SK-N-SH treated with all-trans-retinoic acid at 6 μM for 48 hours (cell line): Measurements from ENCODE around the gene MPP2.
A peak's percentile ranks its signal among the peaks of the same experiment; 100 is the strongest.

Experiments
- ATAC-seq: fragments of 200-7000 bp; cut with Tn5 transposase; 3 replicates; pipeline ENCODE4 v1.9.1; 2020; ENCODE audit warnings: mild to moderate bottlenecking, moderate library complexity
- ARNTL ChIP-seq: fragments of 450-650 bp; formaldehyde crosslinking; IDR thresholded peaks from 2 replicates; pipeline ENCODE4 v1.5.0; 2020; ENCODE audit warnings: low read depth, mild to moderate bottlenecking, moderate library complexity, borderline replicate concordance
- BACH2 ChIP-seq: fragments of 250-450 bp; sonication (Bioruptor Pico); IDR thresholded peaks from 2 replicates; pipeline ENCODE4 v1.9.0; 2021; ENCODE audit warnings: mild to moderate bottlenecking, borderline replicate concordance
- CSDC2 ChIP-seq: fragments of 250-450 bp; sonication (Bioruptor Pico); IDR thresholded peaks from 2 replicates; pipeline ENCODE4 v1.5.0; 2020; ENCODE audit warnings: mild to moderate bottlenecking, moderate library complexity
- ESRRG ChIP-seq: fragments of 250-450 bp; sonication (Bioruptor Pico); IDR thresholded peaks from 2 replicates; pipeline ENCODE4 v1.6.1; 2021; ENCODE audit warnings: mild to moderate bottlenecking
- GLIS3 ChIP-seq: fragments of 250-450 bp; sonication (Bioruptor Pico); IDR thresholded peaks from 2 replicates; pipeline ENCODE4 v1.5.0; 2020; ENCODE audit warnings: mild to moderate bottlenecking, moderate library complexity
- OSR1 ChIP-seq: fragments of 250-450 bp; sonication (Bioruptor Pico); IDR thresholded peaks from 2 replicates; pipeline ENCODE4 v1.8.0; 2022; ENCODE audit warnings: moderate library complexity, mild to moderate bottlenecking, inconsistent platforms
- PPARA ChIP-seq: fragments of 250-450 bp; sonication (Bioruptor Pico); IDR thresholded peaks from 2 replicates; pipeline ENCODE4 v1.5.0; 2020; ENCODE audit warnings: mild to moderate bottlenecking, borderline replicate concordance
- RARB ChIP-seq: fragments of 250-450 bp; sonication (Bioruptor Pico); IDR thresholded peaks from 2 replicates; pipeline ENCODE4 v1.8.0; 2021; ENCODE audit warnings: mild to moderate bottlenecking, moderate library complexity
- SNAI2 ChIP-seq: fragments of 250-450 bp; sonication (Bioruptor Pico); IDR thresholded peaks from 2 replicates; pipeline ENCODE4 v1.5.0; 2020; ENCODE audit warnings: mild to moderate bottlenecking, moderate library complexity
- TCF4 ChIP-seq: fragments of 250-450 bp; sonication (Bioruptor Pico); IDR thresholded peaks from 2 replicates; pipeline ENCODE4 v1.8.0; 2021; ENCODE audit warnings: mild to moderate bottlenecking, moderate library complexity, borderline replicate concordance
- TOX ChIP-seq: fragments of 250-450 bp; sonication (Bioruptor Pico); IDR thresholded peaks from 2 replicates; pipeline ENCODE4 v1.8.0; 2021; ENCODE audit warnings: mild to moderate bottlenecking, moderate library complexity, borderline replicate concordance
- ZC3H10 ChIP-seq: fragments of 250-450 bp; sonication (Bioruptor Pico); IDR thresholded peaks from 2 replicates; pipeline ENCODE4 v1.5.1; 2021; ENCODE audit warnings: mild to moderate bottlenecking, moderate library complexity
- ZNF565 ChIP-seq: fragments of 450-650 bp; formaldehyde crosslinking; conservative IDR thresholded peaks from 2 replicates; pipeline ENCODE4 v1.5.0; 2020; ENCODE audit warnings: low read depth, mild to moderate bottlenecking, moderate library complexity
- ZNF70 ChIP-seq: fragments of 450-650 bp; formaldehyde crosslinking; IDR thresholded peaks from 2 replicates; pipeline ENCODE4 v1.5.0; 2020; ENCODE audit warnings: mild to moderate bottlenecking, moderate library complexity
- ZNF8 ChIP-seq: fragments of 450-650 bp; formaldehyde crosslinking; IDR thresholded peaks from 2 replicates; pipeline ENCODE4 v1.5.0; 2020; ENCODE audit warnings: mild to moderate bottlenecking, moderate library complexity
- TF ChIP-seq, protein P1 (sequence below): fragments of 250-450 bp; sonication (Bioruptor Pico); IDR thresholded peaks from 2 replicates; pipeline ENCODE4 v1.5.0; 2020; ENCODE audit warnings: mild to moderate bottlenecking, moderate library complexity
- TF ChIP-seq, protein P2 (sequence below): fragments of 250-450 bp; sonication (Bioruptor Pico); IDR thresholded peaks from 2 replicates; pipeline ENCODE4 v1.8.0; 2021; ENCODE audit warnings: low read depth, mild to moderate bottlenecking, moderate library complexity, borderline replicate concordance
- TF ChIP-seq, protein P3 (sequence below): fragments of 250-450 bp; sonication (Bioruptor Pico); IDR thresholded peaks from 2 replicates; pipeline ENCODE4 v1.5.1; 2021; ENCODE audit warnings: mild to moderate bottlenecking, moderate library complexity
- TF ChIP-seq, protein P4 (sequence below): fragments of 250-450 bp; sonication (Bioruptor Pico); IDR thresholded peaks from 2 replicates; pipeline ENCODE4 v1.8.0; 2020; ENCODE audit warnings: mild to moderate bottlenecking, moderate library complexity, borderline replicate concordance
- TF ChIP-seq, protein P5 (sequence below): fragments of 250-450 bp; sonication (Bioruptor Pico); IDR thresholded peaks from 2 replicates; pipeline ENCODE4 v1.5.1; 2020; ENCODE audit warnings: low read depth, mild to moderate bottlenecking, moderate library complexity

MPP2 gene, protein sequence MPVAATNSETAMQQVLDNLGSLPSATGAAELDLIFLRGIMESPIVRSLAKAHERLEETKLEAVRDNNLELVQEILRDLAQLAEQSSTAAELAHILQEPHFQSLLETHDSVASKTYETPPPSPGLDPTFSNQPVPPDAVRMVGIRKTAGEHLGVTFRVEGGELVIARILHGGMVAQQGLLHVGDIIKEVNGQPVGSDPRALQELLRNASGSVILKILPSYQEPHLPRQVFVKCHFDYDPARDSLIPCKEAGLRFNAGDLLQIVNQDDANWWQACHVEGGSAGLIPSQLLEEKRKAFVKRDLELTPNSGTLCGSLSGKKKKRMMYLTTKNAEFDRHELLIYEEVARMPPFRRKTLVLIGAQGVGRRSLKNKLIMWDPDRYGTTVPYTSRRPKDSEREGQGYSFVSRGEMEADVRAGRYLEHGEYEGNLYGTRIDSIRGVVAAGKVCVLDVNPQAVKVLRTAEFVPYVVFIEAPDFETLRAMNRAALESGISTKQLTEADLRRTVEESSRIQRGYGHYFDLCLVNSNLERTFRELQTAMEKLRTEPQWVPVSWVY

DNA sequence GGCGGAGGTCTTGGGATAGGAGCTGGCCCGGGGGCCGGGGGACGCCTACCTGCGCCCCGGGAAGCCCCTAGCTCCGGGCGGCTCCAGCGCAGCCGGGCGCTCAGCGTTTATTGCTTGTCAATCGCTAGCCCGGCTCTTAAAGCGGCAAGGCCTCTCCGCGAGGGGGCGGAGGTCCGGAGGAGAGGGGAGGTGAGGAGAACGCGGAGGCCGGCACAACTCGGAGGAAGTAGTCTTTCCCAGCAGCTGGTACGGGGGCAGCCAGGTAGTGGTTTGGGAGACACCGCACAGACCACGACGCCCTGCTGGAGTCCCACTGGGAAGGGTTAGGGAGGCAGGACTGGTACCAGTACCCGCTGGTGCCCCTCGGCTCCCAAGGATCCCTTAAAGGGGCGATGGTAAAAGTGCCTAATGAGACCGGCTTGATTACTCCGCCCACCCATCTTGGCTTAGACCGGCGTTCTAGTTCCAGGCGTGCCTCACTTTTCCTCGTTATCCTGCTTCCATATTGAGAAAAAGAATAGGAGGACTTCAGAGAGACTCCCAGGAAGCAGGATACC, at the start of gene MPP2:
MPP2 (minus strand) TSS at position 112 of the 557 bp plus-strand sequence. CDS start 3,076 bp downstream, outside the sequence.
- TF ChIP-seq BACH2 (CRISPR knock-in tag) = no peak
- ATAC-seq = peak; percentile 78

DNA sequence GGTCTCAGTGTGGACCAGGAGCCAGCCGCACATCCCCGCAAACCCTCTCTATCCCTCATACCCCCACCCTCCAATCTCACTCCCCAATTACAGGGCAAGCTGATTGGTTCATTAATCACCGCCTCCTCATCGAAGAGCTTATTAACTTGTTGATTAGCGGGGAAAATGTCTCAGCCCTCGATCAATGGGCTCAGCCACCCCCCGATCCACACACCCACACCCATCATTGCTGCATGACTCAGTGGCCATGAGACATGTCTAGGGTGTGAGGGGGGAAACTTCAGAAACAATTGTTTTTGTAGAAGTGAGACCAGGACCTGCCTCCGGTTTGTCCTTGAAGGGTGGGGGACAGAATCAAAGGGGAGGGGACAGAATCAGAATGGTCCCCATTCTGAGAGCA, 48.9 kb upstream of the MPP2 start:
- ATAC-seq = no peak
- no peak for TF ChIP-seq TOX (CRISPR knock-in tag)
- TF ChIP-seq TCF4 (CRISPR knock-in tag) = no peak
- no peak for TF ChIP-seq ZNF70 (CRISPR knock-in tag)
- TF ChIP-seq, protein P1, sequence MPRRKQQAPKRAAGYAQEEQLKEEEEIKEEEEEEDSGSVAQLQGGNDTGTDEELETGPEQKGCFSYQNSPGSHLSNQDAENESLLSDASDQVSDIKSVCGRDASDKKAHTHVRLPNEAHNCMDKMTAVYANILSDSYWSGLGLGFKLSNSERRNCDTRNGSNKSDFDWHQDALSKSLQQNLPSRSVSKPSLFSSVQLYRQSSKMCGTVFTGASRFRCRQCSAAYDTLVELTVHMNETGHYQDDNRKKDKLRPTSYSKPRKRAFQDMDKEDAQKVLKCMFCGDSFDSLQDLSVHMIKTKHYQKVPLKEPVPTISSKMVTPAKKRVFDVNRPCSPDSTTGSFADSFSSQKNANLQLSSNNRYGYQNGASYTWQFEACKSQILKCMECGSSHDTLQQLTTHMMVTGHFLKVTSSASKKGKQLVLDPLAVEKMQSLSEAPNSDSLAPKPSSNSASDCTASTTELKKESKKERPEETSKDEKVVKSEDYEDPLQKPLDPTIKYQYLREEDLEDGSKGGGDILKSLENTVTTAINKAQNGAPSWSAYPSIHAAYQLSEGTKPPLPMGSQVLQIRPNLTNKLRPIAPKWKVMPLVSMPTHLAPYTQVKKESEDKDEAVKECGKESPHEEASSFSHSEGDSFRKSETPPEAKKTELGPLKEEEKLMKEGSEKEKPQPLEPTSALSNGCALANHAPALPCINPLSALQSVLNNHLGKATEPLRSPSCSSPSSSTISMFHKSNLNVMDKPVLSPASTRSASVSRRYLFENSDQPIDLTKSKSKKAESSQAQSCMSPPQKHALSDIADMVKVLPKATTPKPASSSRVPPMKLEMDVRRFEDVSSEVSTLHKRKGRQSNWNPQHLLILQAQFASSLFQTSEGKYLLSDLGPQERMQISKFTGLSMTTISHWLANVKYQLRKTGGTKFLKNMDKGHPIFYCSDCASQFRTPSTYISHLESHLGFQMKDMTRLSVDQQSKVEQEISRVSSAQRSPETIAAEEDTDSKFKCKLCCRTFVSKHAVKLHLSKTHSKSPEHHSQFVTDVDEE (CRISPR knock-in tag) = no peak
- no peak for TF ChIP-seq PPARA (CRISPR knock-in tag)
- TF ChIP-seq, protein P2, sequence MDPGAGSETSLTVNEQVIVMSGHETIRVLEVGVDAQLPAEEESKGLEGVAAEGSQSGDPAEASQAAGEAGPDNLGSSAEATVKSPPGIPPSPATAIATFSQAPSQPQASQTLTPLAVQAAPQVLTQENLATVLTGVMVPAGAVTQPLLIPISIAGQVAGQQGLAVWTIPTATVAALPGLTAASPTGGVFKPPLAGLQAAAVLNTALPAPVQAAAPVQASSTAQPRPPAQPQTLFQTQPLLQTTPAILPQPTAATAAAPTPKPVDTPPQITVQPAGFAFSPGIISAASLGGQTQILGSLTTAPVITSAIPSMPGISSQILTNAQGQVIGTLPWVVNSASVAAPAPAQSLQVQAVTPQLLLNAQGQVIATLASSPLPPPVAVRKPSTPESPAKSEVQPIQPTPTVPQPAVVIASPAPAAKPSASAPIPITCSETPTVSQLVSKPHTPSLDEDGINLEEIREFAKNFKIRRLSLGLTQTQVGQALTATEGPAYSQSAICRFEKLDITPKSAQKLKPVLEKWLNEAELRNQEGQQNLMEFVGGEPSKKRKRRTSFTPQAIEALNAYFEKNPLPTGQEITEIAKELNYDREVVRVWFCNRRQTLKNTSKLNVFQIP (CRISPR knock-in tag) = no peak
- TF ChIP-seq ZNF565 (CRISPR knock-in tag) = no peak
- TF ChIP-seq, protein P3, sequence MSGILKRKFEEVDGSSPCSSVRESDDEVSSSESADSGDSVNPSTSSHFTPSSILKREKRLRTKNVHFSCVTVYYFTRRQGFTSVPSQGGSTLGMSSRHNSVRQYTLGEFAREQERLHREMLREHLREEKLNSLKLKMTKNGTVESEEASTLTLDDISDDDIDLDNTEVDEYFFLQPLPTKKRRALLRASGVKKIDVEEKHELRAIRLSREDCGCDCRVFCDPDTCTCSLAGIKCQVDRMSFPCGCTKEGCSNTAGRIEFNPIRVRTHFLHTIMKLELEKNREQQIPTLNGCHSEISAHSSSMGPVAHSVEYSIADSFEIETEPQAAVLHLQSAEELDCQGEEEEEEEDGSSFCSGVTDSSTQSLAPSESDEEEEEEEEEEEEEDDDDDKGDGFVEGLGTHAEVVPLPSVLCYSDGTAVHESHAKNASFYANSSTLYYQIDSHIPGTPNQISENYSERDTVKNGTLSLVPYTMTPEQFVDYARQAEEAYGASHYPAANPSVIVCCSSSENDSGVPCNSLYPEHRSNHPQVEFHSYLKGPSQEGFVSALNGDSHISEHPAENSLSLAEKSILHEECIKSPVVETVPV (CRISPR knock-in tag) = no peak
- TF ChIP-seq ZC3H10 (CRISPR knock-in tag) = no peak
- TF ChIP-seq OSR1 (CRISPR knock-in tag) = no peak
- TF ChIP-seq RARB (CRISPR knock-in tag) = no peak
- TF ChIP-seq ESRRG (CRISPR knock-in tag) = no peak
- TF ChIP-seq, protein P4, sequence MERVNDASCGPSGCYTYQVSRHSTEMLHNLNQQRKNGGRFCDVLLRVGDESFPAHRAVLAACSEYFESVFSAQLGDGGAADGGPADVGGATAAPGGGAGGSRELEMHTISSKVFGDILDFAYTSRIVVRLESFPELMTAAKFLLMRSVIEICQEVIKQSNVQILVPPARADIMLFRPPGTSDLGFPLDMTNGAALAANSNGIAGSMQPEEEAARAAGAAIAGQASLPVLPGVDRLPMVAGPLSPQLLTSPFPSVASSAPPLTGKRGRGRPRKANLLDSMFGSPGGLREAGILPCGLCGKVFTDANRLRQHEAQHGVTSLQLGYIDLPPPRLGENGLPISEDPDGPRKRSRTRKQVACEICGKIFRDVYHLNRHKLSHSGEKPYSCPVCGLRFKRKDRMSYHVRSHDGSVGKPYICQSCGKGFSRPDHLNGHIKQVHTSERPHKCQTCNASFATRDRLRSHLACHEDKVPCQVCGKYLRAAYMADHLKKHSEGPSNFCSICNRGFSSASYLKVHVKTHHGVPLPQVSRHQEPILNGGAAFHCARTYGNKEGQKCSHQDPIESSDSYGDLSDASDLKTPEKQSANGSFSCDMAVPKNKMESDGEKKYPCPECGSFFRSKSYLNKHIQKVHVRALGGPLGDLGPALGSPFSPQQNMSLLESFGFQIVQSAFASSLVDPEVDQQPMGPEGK (CRISPR knock-in tag) = no peak
- TF ChIP-seq ZNF8 (CRISPR knock-in tag) = no peak
- no peak for TF ChIP-seq GLIS3 (CRISPR knock-in tag)

DNA sequence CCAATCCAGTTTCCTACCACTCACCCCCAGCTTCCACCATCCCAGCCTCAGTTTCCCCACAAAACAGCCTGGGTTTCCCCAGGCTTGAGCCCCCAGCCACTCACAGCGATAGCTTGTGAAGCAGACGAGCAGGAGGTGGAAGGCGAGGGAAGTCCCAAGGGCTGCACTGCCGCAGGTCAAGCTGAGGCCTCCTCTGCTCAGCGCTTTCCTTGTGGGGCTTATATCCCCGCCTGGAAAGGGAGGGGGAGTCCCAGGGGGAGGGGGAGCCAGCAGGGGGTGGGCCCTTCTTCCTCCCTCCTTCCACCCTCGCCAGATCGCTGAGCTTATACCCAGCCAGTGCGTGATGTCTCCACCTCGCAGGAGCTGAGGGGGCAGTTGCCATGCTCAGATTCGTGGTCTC, 46.4 kb upstream of the MPP2 start, which contains the start of gene PYY:
PYY (minus strand) TSS at position 195 of the 400 bp plus-strand sequence. CDS start 457 bp downstream, outside the sequence.
- no peak for ATAC-seq
- TF ChIP-seq PPARA (CRISPR knock-in tag) (no peak), TCF4 (CRISPR knock-in tag) (no peak), CSDC2 (CRISPR knock-in tag) (no peak), ZNF70 (CRISPR knock-in tag) (no peak), ESRRG (CRISPR knock-in tag) (no peak), ARNTL (CRISPR knock-in tag) (no peak), RARB (CRISPR knock-in tag) (no peak), ZNF565 (CRISPR knock-in tag) (no peak), SNAI2 (CRISPR knock-in tag) (no peak)
- TF ChIP-seq, protein P4 (CRISPR knock-in tag) = no peak
- TF ChIP-seq, protein P5, sequence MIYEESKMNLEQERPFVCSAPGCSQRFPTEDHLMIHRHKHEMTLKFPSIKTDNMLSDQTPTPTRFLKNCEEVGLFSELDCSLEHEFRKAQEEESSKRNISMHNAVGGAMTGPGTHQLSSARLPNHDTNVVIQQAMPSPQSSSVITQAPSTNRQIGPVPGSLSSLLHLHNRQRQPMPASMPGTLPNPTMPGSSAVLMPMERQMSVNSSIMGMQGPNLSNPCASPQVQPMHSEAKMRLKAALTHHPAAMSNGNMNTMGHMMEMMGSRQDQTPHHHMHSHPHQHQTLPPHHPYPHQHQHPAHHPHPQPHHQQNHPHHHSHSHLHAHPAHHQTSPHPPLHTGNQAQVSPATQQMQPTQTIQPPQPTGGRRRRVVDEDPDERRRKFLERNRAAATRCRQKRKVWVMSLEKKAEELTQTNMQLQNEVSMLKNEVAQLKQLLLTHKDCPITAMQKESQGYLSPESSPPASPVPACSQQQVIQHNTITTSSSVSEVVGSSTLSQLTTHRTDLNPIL (CRISPR knock-in tag) = no peak
- TF ChIP-seq, protein P3 (CRISPR knock-in tag) = no peak
